Tibial nerve (tissue), 4 donors: ENCODE measurements around the gene LRFN2. TPM values are rescaled to one million over a fixed set of nuclear protein-coding genes. Genes with fewer than 3 reads are reported as not detected.

Experiments
- DNase-seq, 2 donors: peaks; one replicate each; pipeline ENCODE4 v3.0.0-alpha.2; 2019; ENCODE audit warnings: low spot score in 2 of 2
- H3K27ac ChIP-seq, 4 donors: fragments of 200-600 bp; sonication (generic) in 3 of 4; one replicate each; pipeline ENCODE4 v1.5.1; 2017 to 2019; ENCODE audit warnings: mild to moderate bottlenecking in 1 of 4
- H3K27me3 ChIP-seq, 2 donors: fragments of 200-600 bp; sonication (generic) in 1 of 2; one replicate each; pipeline versions ENCODE4 v1.5.1 to v1.6.0; 2017 to 2019
- H3K36me3 ChIP-seq, 3 donors: fragments of 200-600 bp; sonication (generic); one replicate each; pipeline ENCODE4 v1.5.1; 2018 to 2019
- H3K4me1 ChIP-seq, 4 donors: fragments of 200-600 bp; sonication (generic) in 3 of 4; one replicate each; pipeline ENCODE4 v1.5.1; 2017 to 2019
- H3K4me3 ChIP-seq, 4 donors: fragments of 200-600 bp; sonication (generic) in 3 of 4; one replicate each; pipeline ENCODE4 v1.5.1; 2017 to 2019; ENCODE audit warnings: mild to moderate bottlenecking in 1 of 4, moderate library complexity in 1 of 4
- H3K9me3 ChIP-seq, 4 donors: fragments of 200-600 bp; sonication (generic) in 3 of 4; one replicate each; pipeline ENCODE4 v1.5.1; 2017 to 2019
- CTCF ChIP-seq, 5 experiments: fragments of 200-600 bp in 3 of 5; fragments of 450-650 bp in 2 of 5; sonication (generic) in 3 of 5; IDR thresholded peaks; one replicate each; pipeline ENCODE4 v1.5.1; 2016 to 2019; ENCODE audit warnings: antibody characterized with exemption in 5 of 5, mild to moderate bottlenecking in 3 of 5, moderate library complexity in 2 of 5
- EP300 ChIP-seq, 2 donors: sonication (generic); formaldehyde crosslinking; IDR thresholded peaks; one replicate each; pipeline ENCODE4 v1.6.1; 2017; ENCODE audit warnings: antibody characterized with exemption in 2 of 2, mild to moderate bottlenecking in 1 of 2
- POLR2A ChIP-seq, 2 donors: fragments of 450-650 bp; IDR thresholded peaks; one replicate each; pipeline ENCODE4 v1.6.1; 2017; ENCODE audit warnings: antibody characterized with exemption in 2 of 2, mild to moderate bottlenecking in 2 of 2, moderate library complexity in 2 of 2
- WGBS, 2 donors: methylation state at CpG; one replicate each; pipeline ENCODE4 v1.1.5; 2018; 5-methylcytosine and 5-hydroxymethylcytosine counted together
- total RNA-seq, 4 donors: library from RNA; depleted of rRNA; stranded (reverse); fragments of >200 nt; gene quantifications; one replicate each; pipeline ENCODE4 v1.1.0, GENCODE V29; 2016

Gene LRFN2
- total RNA-seq, 4 donors from 2014 or later: not detected

DNA sequence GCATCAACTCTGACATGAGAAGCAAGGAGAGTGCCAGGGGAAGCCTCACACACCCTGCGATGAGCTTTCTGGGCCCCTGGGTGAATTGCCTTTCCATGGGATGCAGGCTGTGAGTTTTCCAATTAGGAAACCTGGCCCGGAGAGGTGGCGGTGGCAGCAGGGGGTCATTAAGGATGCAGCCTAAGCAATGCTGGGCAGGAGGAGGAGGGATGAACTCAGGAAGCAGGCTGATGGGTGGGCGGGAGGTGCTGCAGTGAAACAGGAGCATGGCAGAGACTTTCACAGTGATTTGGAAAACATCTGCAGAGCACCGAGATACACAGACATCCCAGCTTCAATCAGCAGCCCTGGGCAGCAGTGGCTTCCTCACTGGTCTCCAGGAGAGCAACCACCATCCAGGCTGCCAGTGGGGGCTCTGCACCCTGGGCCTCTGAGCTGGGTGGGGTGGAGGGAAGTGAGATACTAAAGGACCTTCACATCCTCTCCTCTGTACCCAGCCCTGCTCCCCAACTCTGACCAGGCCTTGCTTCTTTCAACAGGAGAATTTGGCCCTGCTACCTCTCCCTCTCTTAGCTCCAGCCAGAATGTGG lies 44.9 kb downstream of the LRFN2 start:
- no peak for DNase-seq
- Histone ChIP-seq H3K27ac (no peak overlapping the region), H3K36me3 (no peaks in the 10 kb centered on the region), H3K4me1 (no peaks in the 10 kb centered on the region), H3K9me3 (no peaks in the 10 kb centered on the region), H3K4me3 (no peak overlapping the region), H3K27me3 (no peaks in the 10 kb centered on the region)
- TF ChIP-seq EP300 (IDR thresholded peaks at IDR 0.05) (no peak), POLR2A (IDR thresholded peaks at IDR 0.05) (no peak), CTCF (IDR thresholded peaks at IDR 0.05) (no peak)
- 54 to 69% methylated on average over 5 of the region's 5 CpGs for WGBS, 2 donors

GRCh38 chr6:40541556-40542174 lies 45.5 kb downstream of the LRFN2 start:
- Histone ChIP-seq H3K27me3 (no peaks in the 10 kb centered on the region), H3K4me1 (no peaks in the 10 kb centered on the region), H3K27ac (no peak overlapping the region), H3K4me3 (no peak overlapping the region), H3K36me3 (no peaks in the 10 kb centered on the region), H3K9me3 (no peaks in the 10 kb centered on the region)
- 60% methylated on average over 6 to 9 of the region's 9 CpGs for WGBS, 2 donors
- TF ChIP-seq CTCF (IDR thresholded peaks at IDR 0.05): no peak
- no peak for TF ChIP-seq EP300 (IDR thresholded peaks at IDR 0.05)
- no peak for TF ChIP-seq POLR2A (IDR thresholded peaks at IDR 0.05)
- no peak for DNase-seq

- 66 to 79% methylated on average over 4 to 6 of the region's 6 CpGs for WGBS, 2 donors
- Histone ChIP-seq H3K27me3 (peaks cover 0 to 3% of the 10 kb centered on the region in 2 donors), H3K9me3 (no peaks in the 10 kb centered on the region), H3K4me3 (no peak overlapping the region), H3K36me3 (no peaks in the 10 kb centered on the region), H3K4me1 (no peaks in the 10 kb centered on the region), H3K27ac (no peak overlapping the region)
- no peak for DNase-seq
- no peak for TF ChIP-seq CTCF (IDR thresholded peaks at IDR 0.05)
- no peak for TF ChIP-seq POLR2A (IDR thresholded peaks at IDR 0.05)
- TF ChIP-seq EP300 (IDR thresholded peaks at IDR 0.05): no peak
These were observed 46.4 kb downstream of the LRFN2 start for GRCh38 chr6:40540790-40541189.

- 88 to 94% methylated on average over 7 of the region's 7 CpGs for WGBS, 2 donors
- no peak for DNase-seq
- Histone ChIP-seq H3K9me3 (no peaks in the 10 kb centered on the region), H3K27me3 (peaks cover 0 to 3% of the 10 kb centered on the region in 2 donors), H3K4me1 (no peaks in the 10 kb centered on the region), H3K4me3 (no peak overlapping the region), H3K36me3 (no peaks in the 10 kb centered on the region), H3K27ac (no peak overlapping the region)
- TF ChIP-seq POLR2A (IDR thresholded peaks at IDR 0.05): no peak
These were observed 47.3 kb downstream of the LRFN2 start for GRCh38 chr6:40539853-40540252.

- H3K27ac ChIP-seq: no peak overlapping the region
- 58 to 67% methylated on average over 9 of the region's 9 CpGs for WGBS, 2 donors
- H3K36me3 ChIP-seq: no peaks in the 10 kb centered on the region
- DNase-seq: no peak
- H3K9me3 ChIP-seq: no peaks in the 10 kb centered on the region
- no peak for TF ChIP-seq POLR2A (IDR thresholded peaks at IDR 0.05)
- no peak for TF ChIP-seq EP300 (IDR thresholded peaks at IDR 0.05)
- no peak for TF ChIP-seq CTCF (IDR thresholded peaks at IDR 0.05)
- H3K4me1 ChIP-seq: no peaks in the 10 kb centered on the region
- H3K27me3 ChIP-seq: peaks cover 0 to 3% of the 10 kb centered on the region in 2 donors
- H3K4me3 ChIP-seq: no peak overlapping the region
These were observed 48.6 kb downstream of the LRFN2 start for GRCh38 chr6:40538556-40538955.
